Hematopoietic multipotent progenitor cell treated with erythropoietin and hydrocortisone succinate and interleukin-3 and kit ligand, for 8 days (in vitro differentiated cells): ENCODE measurements around the gene CCDC174.

ENCODE experiments used
- DNase-seq: peaks from one replicate; pipeline ENCODE4 v3.0.0-alpha.2; 2015

The CCDC174 gene

GRCh38 chr3:14658978-14659377, 7.4 kb downstream of the CCDC174 start:
- DNase-seq, result no peak

- DNase-seq, result no peak
These were observed 9.4 kb downstream of the CCDC174 start for GRCh38 chr3:14660942-14661341.

- DNase-seq, result no peak
These were observed 12.0 kb downstream of the CCDC174 start for GRCh38 chr3:14663396-14664135.

GRCh38 chr3:14664170-14664569, 12.6 kb downstream of the CCDC174 start:
- DNase-seq, result no peak

GRCh38 chr3:14672588-14672987, 21.0 kb downstream of the CCDC174 start:
- no peak for DNase-seq

GRCh38 chr3:14674841-14675240, 23.3 kb downstream of the CCDC174 start, which contains the start of gene C3orf20:
Gene C3orf20 (plus strand): TSS chr3:14675141. CDS start chr3:14682714, 7,573 bp downstream.
- no peak for DNase-seq

GRCh38 chr3:14676881-14677280, 25.3 kb downstream of the CCDC174 start:
- DNase-seq, result no peak

GRCh38 chr3:14678015-14678503, 26.5 kb downstream of the CCDC174 start:
- no peak for DNase-seq

GRCh38 chr3:14680115-14680514, 28.6 kb downstream of the CCDC174 start:
- DNase-seq, result no peak

- no peak for DNase-seq
These were observed 29.2 kb downstream of the CCDC174 start for GRCh38 chr3:14680716-14681115.

GRCh38 chr3:14684447-14684846, 32.9 kb downstream of the CCDC174 start:
- no peak for DNase-seq

GRCh38 chr3:14685179-14685578, 33.6 kb downstream of the CCDC174 start:
- DNase-seq, result no peak

- DNase-seq, result no peak
These were observed 35.8 kb downstream of the CCDC174 start for GRCh38 chr3:14687360-14687759.

GRCh38 chr3:14688525-14688924, 37.0 kb downstream of the CCDC174 start:
- no peak for DNase-seq

GRCh38 chr3:14689247-14689980, 37.9 kb downstream of the CCDC174 start:
- no peak for DNase-seq

- no peak for DNase-seq
These were observed 39.7 kb downstream of the CCDC174 start for GRCh38 chr3:14691239-14691638.

- DNase-seq, result no peak
These were observed 40.2 kb downstream of the CCDC174 start for GRCh38 chr3:14691719-14692118.

GRCh38 chr3:14698601-14699244, 47.2 kb downstream of the CCDC174 start:
- DNase-seq, result no peak

GRCh38 chr3:14699643-14700042, 48.1 kb downstream of the CCDC174 start:
- no peak for DNase-seq

GRCh38 chr3:14700891-14701290, 49.3 kb downstream of the CCDC174 start:
- no peak for DNase-seq

- DNase-seq, result no peak
These were observed 50.1 kb downstream of the CCDC174 start for GRCh38 chr3:14701676-14702075.

GRCh38 chr3:14703128-14703750, 51.7 kb downstream of the CCDC174 start:
- DNase-seq, result no peak

GRCh38 chr3:14703791-14704190, 52.2 kb downstream of the CCDC174 start:
- no peak for DNase-seq
